Tibial nerve (tissue), 4 donors: ENCODE measurements around the gene TAAR6.

Source experiments
- CTCF ChIP-seq, 5 experiments: fragments of 200-600 bp in 3 of 5; fragments of 450-650 bp in 2 of 5; sonication (generic) in 3 of 5; IDR thresholded peaks; one replicate each; pipeline ENCODE4 v1.5.1; 2016 to 2019; ENCODE audit warnings: antibody characterized with exemption in 5 of 5, mild to moderate bottlenecking in 3 of 5, moderate library complexity in 2 of 5
- EP300 ChIP-seq, 2 donors: sonication (generic); formaldehyde crosslinking; IDR thresholded peaks; one replicate each; pipeline ENCODE4 v1.6.1; 2017; ENCODE audit warnings: antibody characterized with exemption in 2 of 2, mild to moderate bottlenecking in 1 of 2
- POLR2A ChIP-seq, 2 donors: fragments of 450-650 bp; IDR thresholded peaks; one replicate each; pipeline ENCODE4 v1.6.1; 2017; ENCODE audit warnings: antibody characterized with exemption in 2 of 2, mild to moderate bottlenecking in 2 of 2, moderate library complexity in 2 of 2

GRCh38 chr6:132570221-132570777 is at the start of gene TAAR6:
- TF ChIP-seq CTCF (IDR thresholded peaks at IDR 0.05) (no peak), EP300 (IDR thresholded peaks at IDR 0.05) (no peak), POLR2A (IDR thresholded peaks at IDR 0.05) (no peak)
